ENCODE results near the gene TSPY3.
"Not testable (repeated sequence)": the region's sequence is repeated elsewhere in the genome, so short reads cannot be mapped to it uniquely, and the experiment has no call there.

Gene TSPY3

DNA sequence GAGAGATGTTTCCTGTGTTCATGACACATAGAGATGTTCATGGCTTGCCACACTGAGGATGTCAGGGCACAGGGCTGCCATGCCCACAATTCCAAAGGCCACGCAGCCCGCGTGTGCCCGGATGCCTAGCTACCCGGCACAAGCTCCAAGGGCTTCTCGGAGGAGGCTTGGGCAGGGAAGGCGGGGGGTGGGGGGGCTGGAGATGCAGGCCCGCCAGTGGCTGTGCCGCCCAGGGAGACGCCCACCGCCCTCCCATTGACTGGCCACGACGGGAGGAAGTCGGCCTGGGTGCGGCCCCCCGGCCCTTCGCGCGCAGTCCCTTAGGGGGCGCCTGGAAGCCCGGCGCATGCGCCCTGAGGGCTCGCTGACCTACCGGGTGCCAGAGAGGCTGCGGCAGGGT lies at the start of gene TSPY3:
Gene TSPY3, plus strand, starts transcription at position 301 of the 400 bp plus-strand sequence. Its CDS starts 46 bp downstream, at position 347.
- not testable (repeated sequence) for DNase-seq (ENCODE audit: low read depth in 2 of 2)

- DNase-seq (ENCODE audit: low read depth in 2 of 2), result not testable (repeated sequence)
These were observed 40.7 kb upstream of the TSPY3 start, which contains the start of gene TSPY8 for GRCh38 chrY:9357497-9357896. Gene TSPY8 (plus strand): TSS chrY:9357797. CDS start chrY:9357843, 46 bp downstream.

- not testable (repeated sequence) for DNase-seq (ENCODE audit: low read depth in 2 of 2)
These were observed 1.7 kb upstream of the TSPY3 start for GRCh38 chrY:9396527-9396926.
